Measurements from ENCODE around the gene STK25. TPM values are rescaled to one million over a fixed set of nuclear protein-coding genes. Genes with fewer than 3 reads are reported as not detected.

The STK25 gene
- total and polyA plus RNA-seq, 2 of the 8 experiments (the other 6 are each of a cell fraction or from before 2014, with no cell fraction given), result 159 to 546 TPM

DNA sequence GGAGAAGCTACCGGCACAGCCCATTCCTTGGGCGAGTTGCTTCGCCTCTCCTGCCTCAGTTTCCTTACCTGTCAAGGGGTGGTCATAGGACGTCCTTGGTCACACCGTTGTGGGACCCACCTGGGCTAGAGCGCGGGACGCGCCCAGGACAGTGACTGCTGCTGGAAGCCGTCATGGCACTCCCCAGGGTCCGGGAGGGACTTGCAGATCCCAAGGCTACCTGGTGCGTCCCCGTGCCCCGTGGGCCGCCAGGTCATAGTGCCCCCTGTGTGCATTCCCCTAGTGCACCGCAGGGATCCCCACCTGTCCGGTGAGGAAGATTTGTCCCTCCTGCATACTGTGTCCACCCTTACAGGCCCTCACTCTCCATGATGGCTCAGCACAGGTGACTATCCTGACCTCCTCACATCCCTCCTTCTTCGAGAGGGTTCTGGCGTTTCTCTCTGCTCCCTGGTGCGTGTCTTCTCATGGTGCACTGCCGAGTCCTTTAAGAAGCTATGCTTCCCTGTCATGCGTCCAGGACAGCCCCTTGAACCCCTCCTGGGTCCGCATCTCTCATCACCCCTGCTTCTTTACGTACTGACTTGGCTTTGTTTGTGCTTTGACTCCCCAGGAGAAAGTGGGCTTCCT lies 886 bp upstream of the STK25 start (continued):
- peak; percentile 55 for TF ChIP-seq KDM4A (IDR thresholded peaks at IDR 0.05; ENCODE audit: low read depth, low read length, severe bottlenecking)
- TF ChIP-seq SIN3A (conservative IDR thresholded peaks at IDR 0.05 in 1 of 2, IDR thresholded peaks at IDR 0.05 in 1 of 2; ENCODE audit: low read depth in 1 of 2, low read length in 2 of 2), result no peak
- TF ChIP-seq USF2 (IDR thresholded peaks at IDR 0.05; ENCODE audit: low read length), result no peak
- peak; percentile 5; the same call in 1 of the 2 replicates for TF ChIP-seq POLR2AphosphoS5 (IDR thresholded peaks at IDR 0.05; ENCODE audit: low read depth, low read length)
- TF ChIP-seq RXRA (IDR thresholded peaks at IDR 0.05; ENCODE audit: insufficient read depth, low read depth, low read length), result no peak
- no peak for TF ChIP-seq SP2 (IDR thresholded peaks at IDR 0.05; ENCODE audit: low read length)
- TF ChIP-seq HDAC6 (IDR thresholded peaks at IDR 0.05; ENCODE audit: low read depth, low read length), result no peak
- no peak for TF ChIP-seq SRF (IDR thresholded peaks at IDR 0.05; ENCODE audit: low read depth, low read length)
- no peak for TF ChIP-seq BACH1 (IDR thresholded peaks at IDR 0.05; ENCODE audit: low read length)
- no peak for TF ChIP-seq JUND (IDR thresholded peaks at IDR 0.05; ENCODE audit: low read length)
- TF ChIP-seq TEAD4 (IDR thresholded peaks at IDR 0.05; ENCODE audit: low read depth, low read length), result peak; percentile 12; the same call in 1 of the 2 replicates
- no peak for TF ChIP-seq MAFK (IDR thresholded peaks at IDR 0.05; ENCODE audit: low read depth, low read length)
- no peak for TF ChIP-seq CBX5 (IDR thresholded peaks at IDR 0.05; ENCODE audit: low read depth, low read length)
